Natural killer cell treated with Interleukin-12 subunit alpha and Interleukin-12 subunit beta and Interleukin-15 and Interleukin-18, amount 100 ng/mL, for 72 hours (primary cell): ENCODE data around the gene GRAP2. TPM values are rescaled to one million over a fixed set of nuclear protein-coding genes. Genes with fewer than 3 reads are reported as not detected.
"Not testable (repeated sequence)": the region's sequence is repeated elsewhere in the genome, so short reads cannot be mapped to it uniquely, and the experiment has no call there.

Experiments used
- ATAC-seq, 2 donors: fragments of 150-1000 bp; cut with Tn5 transposase in 1 of 2; sonication (Bioruptor Pico), chemical (Tn5 transposase) in 1 of 2; 2 replicates each; pipeline ENCODE4 v1.10.0; 2021
- DNase-seq: peaks from one replicate; pipeline ENCODE4 v3.0.0; 2022; ENCODE audit warnings: low spot score
- H3K27ac Mint-ChIP-seq, 2 donors: 1 replicate in 1 of 2; 2 replicates in 1 of 2; pipeline ENCODE4 v1.8.0; 2022; ENCODE audit warnings: mixed read lengths in 2 of 2, mild to moderate bottlenecking in 1 of 2, moderate library complexity in 1 of 2
- H3K27me3 Mint-ChIP-seq, 2 donors: 1 replicate in 1 of 2; 2 replicates in 1 of 2; pipeline ENCODE4 v1.8.0; 2022; ENCODE audit warnings: mixed read lengths in 2 of 2
- H3K36me3 Mint-ChIP-seq: one replicate; pipeline ENCODE4 v1.8.0; 2022; ENCODE audit warnings: mixed read lengths
- H3K4me1 Mint-ChIP-seq, 2 donors: 1 replicate in 1 of 2; 2 replicates in 1 of 2; pipeline ENCODE4 v1.8.0; 2022; ENCODE audit warnings: low read depth in 2 of 2, mixed read lengths in 2 of 2, mild to moderate bottlenecking in 1 of 2
- H3K4me3 Mint-ChIP-seq: one replicate; pipeline ENCODE4 v1.8.0; 2022; ENCODE audit warnings: mixed read lengths
- H3K9me3 Mint-ChIP-seq: 2 replicates; pipeline ENCODE4 v1.8.0; 2022; ENCODE audit warnings: mixed read lengths
- total RNA-seq, 2 donors: library from RNA; stranded (reverse); gene quantifications; one replicate each; pipeline ENCODE4 v1.2.3, GENCODE V29; 2022

GRAP2 gene
- 10 to 100 TPM; 13.2 to 36.4 TPM for total RNA-seq

- Mint-ChIP-seq H3K4me3 (peak within 1 kb of the TSS; percentile 98), H3K36me3 (no peaks in the 10 kb centered on the region), H3K27me3 (no peaks in the 10 kb centered on the region), H3K4me1 (peaks cover 39 to 54% of the 10 kb centered on the region in 2 donors), H3K9me3 (peaks cover 3% of the 10 kb centered on the region), H3K27ac (peak within 1 kb of the TSS; percentile 96 to 98)
- peak; percentile 81 for DNase-seq
- peak; percentile 97 to 99 for ATAC-seq
These were observed at the start of gene GRAP2 for GRCh38 chr22:39900306-39901227. GRAP2 (plus strand) TSS chr22:39901084; CDS start chr22:39947107, 46,023 bp downstream.

GRCh38 chr22:39851606-39852315 is 49.1 kb upstream of the GRAP2 start:
- H3K4me3 Mint-ChIP-seq: no peak overlapping the region

GRCh38 chr22:39852799-39853198 is 48.1 kb upstream of the GRAP2 start:
- ATAC-seq: no peak
- Mint-ChIP-seq H3K4me3 (no peak overlapping the region), H3K36me3 (no peaks in the 10 kb centered on the region), H3K9me3 (no peaks in the 10 kb centered on the region), H3K27ac (no peak overlapping the region), H3K27me3 (peaks cover 13 to 15% of the 10 kb centered on the region in 2 donors), H3K4me1 (no peaks in the 10 kb centered on the region)
- DNase-seq: no peak

More at GRCh38 chr22:39851606-39852315, 49.1 kb upstream of the GRAP2 start:
- no peaks in the 10 kb centered on the region for H3K9me3 Mint-ChIP-seq
- H3K36me3 Mint-ChIP-seq: no peaks in the 10 kb centered on the region
- H3K27ac Mint-ChIP-seq: no peak overlapping the region
- no peaks in the 10 kb centered on the region for H3K4me1 Mint-ChIP-seq
- no peak for ATAC-seq
- peaks cover 13 to 15% of the 10 kb centered on the region in 2 donors for H3K27me3 Mint-ChIP-seq
- DNase-seq: no peak

GRCh38 chr22:39856588-39856987 is 44.3 kb upstream of the GRAP2 start:
- DNase-seq (no peak), ATAC-seq (no peak)
- Mint-ChIP-seq H3K27ac (no peak overlapping the region), H3K27me3 (peaks cover 8% of the 10 kb centered on the region in 2 donors), H3K36me3 (no peaks in the 10 kb centered on the region), H3K4me3 (no peak overlapping the region), H3K4me1 (peaks cover 0 to 15% of the 10 kb centered on the region in 2 donors), H3K9me3 (no peaks in the 10 kb centered on the region)

- Mint-ChIP-seq H3K9me3 (no peaks in the 10 kb centered on the region), H3K36me3 (no peaks in the 10 kb centered on the region), H3K4me3 (no peak overlapping the region), H3K27ac (no peak overlapping the region), H3K27me3 (peaks cover 5 to 9% of the 10 kb centered on the region in 2 donors), H3K4me1 (peaks cover under 1 to 15% of the 10 kb centered on the region in 2 donors)
- ATAC-seq (peak in 1 of 2 donors; percentile 20), DNase-seq (no peak)
These were observed 40.8 kb upstream of the GRAP2 start for GRCh38 chr22:39859903-39860588.

GRCh38 chr22:39868741-39869140 is 32.1 kb upstream of the GRAP2 start:
- H3K4me3 Mint-ChIP-seq: no peak overlapping the region
- DNase-seq (no peak), ATAC-seq (no peak)
- H3K4me1 Mint-ChIP-seq: peaks cover 13 to 25% of the 10 kb centered on the region in 2 donors
- H3K9me3 Mint-ChIP-seq: no peaks in the 10 kb centered on the region
- H3K27me3 Mint-ChIP-seq: no peaks in the 10 kb centered on the region
- H3K27ac Mint-ChIP-seq: peak overlapping the region in 1 of 2 donors; percentile 9
- no peaks in the 10 kb centered on the region for H3K36me3 Mint-ChIP-seq

GRCh38 chr22:39869797-39870196 is 31.1 kb upstream of the GRAP2 start:
- not testable (repeated sequence) for H3K27me3 Mint-ChIP-seq, H3K36me3 Mint-ChIP-seq, ATAC-seq, H3K4me3 Mint-ChIP-seq, H3K27ac Mint-ChIP-seq, H3K9me3 Mint-ChIP-seq, DNase-seq
- peaks cover 13 to 26% of the 10 kb centered on the region in 2 donors for H3K4me1 Mint-ChIP-seq

GRCh38 chr22:39871008-39871798 is 29.7 kb upstream of the GRAP2 start:
- no peak for DNase-seq
- no peaks in the 10 kb centered on the region for H3K27me3 Mint-ChIP-seq
- H3K36me3 Mint-ChIP-seq: no peaks in the 10 kb centered on the region
- no peak for ATAC-seq
- no peaks in the 10 kb centered on the region for H3K9me3 Mint-ChIP-seq
- peak overlapping the region in 1 of 2 donors; percentile 13 for H3K27ac Mint-ChIP-seq
- H3K4me1 Mint-ChIP-seq: peaks cover 8 to 19% of the 10 kb centered on the region in 2 donors
- H3K4me3 Mint-ChIP-seq: no peak overlapping the region

DNA sequence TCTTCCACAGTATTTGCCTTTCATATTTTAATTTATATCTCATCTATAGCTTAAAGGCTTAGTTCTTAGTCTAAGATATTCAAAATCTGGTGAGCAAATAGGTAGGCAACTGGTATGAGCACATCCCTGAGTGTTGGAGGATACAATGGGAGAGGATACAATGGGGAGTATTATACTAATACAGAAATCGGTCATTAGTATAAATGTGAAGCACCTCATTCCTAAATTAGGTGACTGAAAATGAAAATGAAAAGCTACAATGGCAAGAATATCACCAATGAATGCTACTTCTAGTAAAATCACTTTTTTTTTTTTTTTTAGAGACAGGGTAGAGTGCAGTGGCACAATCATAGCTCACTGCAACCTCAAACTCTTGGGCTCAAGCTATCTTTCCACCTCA is 28.3 kb upstream of the GRAP2 start:
- Mint-ChIP-seq H3K27me3 (no peaks in the 10 kb centered on the region), H3K9me3 (no peaks in the 10 kb centered on the region), H3K4me1 (peaks cover 8 to 18% of the 10 kb centered on the region in 2 donors), H3K4me3 (no peak overlapping the region), H3K27ac (no peak overlapping the region), H3K36me3 (no peaks in the 10 kb centered on the region)
- ATAC-seq (no peak), DNase-seq (no peak)

- peaks cover under 1 to 6% of the 10 kb centered on the region in 2 donors for H3K4me1 Mint-ChIP-seq
- H3K36me3 Mint-ChIP-seq: no peaks in the 10 kb centered on the region
- DNase-seq: no peak
- H3K9me3 Mint-ChIP-seq: no peaks in the 10 kb centered on the region
- peaks cover 0 to 5% of the 10 kb centered on the region in 2 donors for H3K27me3 Mint-ChIP-seq
- no peak overlapping the region for H3K4me3 Mint-ChIP-seq
- ATAC-seq: no peak
- no peak overlapping the region for H3K27ac Mint-ChIP-seq
These were observed 26.9 kb upstream of the GRAP2 start for GRCh38 chr22:39873965-39874364.

DNA sequence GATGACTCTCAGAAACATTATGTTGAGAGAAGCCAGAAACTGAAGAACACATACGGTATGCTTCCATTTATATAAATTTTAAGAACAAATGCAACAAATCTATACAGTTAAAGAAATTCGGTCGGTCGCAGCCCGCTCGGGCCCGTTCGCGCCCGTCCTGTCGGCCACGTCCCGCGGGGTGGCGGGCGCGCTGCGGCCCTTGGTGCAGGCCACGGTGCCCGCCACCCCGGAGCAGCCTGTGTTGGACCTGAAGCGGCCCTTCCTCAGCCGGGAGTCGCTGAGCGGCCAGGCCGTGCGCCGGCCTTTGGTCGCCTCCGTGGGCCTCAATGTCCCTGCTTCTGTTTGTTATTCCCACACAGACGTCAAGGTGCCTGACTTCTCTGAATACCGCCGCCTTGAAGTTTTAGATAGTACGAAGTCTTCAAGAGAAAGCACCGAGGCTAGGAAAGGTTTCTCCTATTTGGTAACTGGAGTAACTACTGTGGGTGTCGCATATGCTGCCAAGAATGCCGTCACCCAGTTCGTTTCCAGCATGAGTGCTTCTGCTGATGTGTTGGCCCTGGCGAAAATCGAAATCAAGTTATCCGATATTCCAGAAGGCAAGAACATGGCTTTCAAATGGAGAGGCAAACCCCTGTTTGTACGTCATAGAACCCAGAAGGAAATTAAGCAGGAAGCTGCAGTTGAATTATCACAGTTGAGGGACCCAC is 25.6 kb upstream of the GRAP2 start:
- not testable (repeated sequence) for H3K27ac Mint-ChIP-seq, DNase-seq
- ATAC-seq: peak; percentile 61 to 70

GRCh38 chr22:39877079-39877845 is 23.6 kb upstream of the GRAP2 start:
- peaks cover 0 to 3% of the 10 kb centered on the region in 2 donors for H3K4me1 Mint-ChIP-seq
- H3K36me3 Mint-ChIP-seq: no peaks in the 10 kb centered on the region
- ATAC-seq (no peak), DNase-seq (no peak)
- peaks cover 0 to 5% of the 10 kb centered on the region in 2 donors for H3K27me3 Mint-ChIP-seq
- no peaks in the 10 kb centered on the region for H3K9me3 Mint-ChIP-seq
- no peak overlapping the region for H3K4me3 Mint-ChIP-seq
- no peak overlapping the region for H3K27ac Mint-ChIP-seq

More for the DNA sequence above, 25.6 kb upstream of the GRAP2 start:
- H3K4me3 Mint-ChIP-seq, H3K4me1 Mint-ChIP-seq, H3K9me3 Mint-ChIP-seq, H3K27me3 Mint-ChIP-seq, H3K36me3 Mint-ChIP-seq: not testable (repeated sequence)
